Measurements from ENCODE around the gene RRN3. TPM values are rescaled to one million over a fixed set of nuclear protein-coding genes. Genes with fewer than 3 reads are reported as not detected.
"Not testable (repeated sequence)": the region's sequence is repeated elsewhere in the genome, so short reads cannot be mapped to it uniquely, and the experiment has no call there.

The RRN3 gene
- total RNA-seq: 10 to 100 TPM; 25.5 to 39.4 TPM

- DNase-seq: peak; percentile 92
- Mint-ChIP-seq H3K4me1 (peaks cover 23% of the 10 kb centered on the region), H3K27ac (peak within 1 kb of the TSS; percentile 92), H3K4me3 (peak within 1 kb of the TSS; percentile 95)
- H3K9me3 Mint-ChIP-seq (ENCODE audit: low read depth); H3K36me3 Mint-ChIP-seq; H3K27me3 Mint-ChIP-seq: not testable (repeated sequence)
- ATAC-seq: peak; percentile 100
- CTCF ChIA-PET: interaction anchor here (2.5 kb wide), 1 partner anchor 21 kb away, joined by 9 read pairs; no protein-coding TSS in a partner anchor
These were observed at the start of gene RRN3 for GRCh38 chr16:15093955-15094827. TSS of gene RRN3 (minus strand) at chr16:15094272. CDS start at chr16:15094233, 39 bp downstream.

GRCh38 chr16:15143601-15144091, 49.6 kb upstream of the RRN3 start:
- H3K4me3 Mint-ChIP-seq; H3K36me3 Mint-ChIP-seq; H3K4me1 Mint-ChIP-seq; CTCF ChIA-PET; ATAC-seq; H3K27ac Mint-ChIP-seq; H3K27me3 Mint-ChIP-seq; H3K9me3 Mint-ChIP-seq (ENCODE audit: low read depth): not testable (repeated sequence)
- DNase-seq: peak; percentile 18

- H3K4me3 Mint-ChIP-seq; H3K4me1 Mint-ChIP-seq; H3K9me3 Mint-ChIP-seq (ENCODE audit: low read depth); CTCF ChIA-PET; ATAC-seq; H3K36me3 Mint-ChIP-seq; H3K27ac Mint-ChIP-seq; H3K27me3 Mint-ChIP-seq: not testable (repeated sequence)
- peak; percentile 7 for DNase-seq
These were observed 49.0 kb upstream of the RRN3 start for GRCh38 chr16:15142891-15143600.

- H3K4me3 Mint-ChIP-seq; ATAC-seq; H3K4me1 Mint-ChIP-seq; H3K27ac Mint-ChIP-seq; H3K36me3 Mint-ChIP-seq; H3K9me3 Mint-ChIP-seq (ENCODE audit: low read depth); CTCF ChIA-PET; H3K27me3 Mint-ChIP-seq: not testable (repeated sequence)
- peak; percentile 25 for DNase-seq
These were observed 48.2 kb upstream of the RRN3 start for GRCh38 chr16:15142107-15142890.

- Mint-ChIP-seq H3K36me3 (no peaks in the 10 kb centered on the region), H3K4me1 (no peaks in the 10 kb centered on the region), H3K27ac (no peak overlapping the region), H3K4me3 (no peak overlapping the region), H3K27me3 (no peaks in the 10 kb centered on the region), H3K9me3 (ENCODE audit: low read depth) (no peaks in the 10 kb centered on the region)
- DNase-seq (peak; percentile 37), ATAC-seq (no peak)
- CTCF ChIA-PET: no interaction called here
These were observed 47.5 kb upstream of the RRN3 start for GRCh38 chr16:15141586-15141985.

- ATAC-seq; H3K36me3 Mint-ChIP-seq; H3K4me3 Mint-ChIP-seq; CTCF ChIA-PET; H3K27ac Mint-ChIP-seq; H3K4me1 Mint-ChIP-seq; H3K9me3 Mint-ChIP-seq (ENCODE audit: low read depth); H3K27me3 Mint-ChIP-seq: not testable (repeated sequence)
- DNase-seq: peak; percentile 34
These were observed 46.6 kb upstream of the RRN3 start for GRCh38 chr16:15140444-15141365.

GRCh38 chr16:15137514-15137913, 43.4 kb upstream of the RRN3 start:
- H3K4me3 Mint-ChIP-seq; H3K9me3 Mint-ChIP-seq (ENCODE audit: low read depth); H3K36me3 Mint-ChIP-seq; H3K27ac Mint-ChIP-seq; H3K27me3 Mint-ChIP-seq; H3K4me1 Mint-ChIP-seq; ATAC-seq; CTCF ChIA-PET; DNase-seq: not testable (repeated sequence)

GRCh38 chr16:15135483-15136360, 41.6 kb upstream of the RRN3 start:
- H3K9me3 Mint-ChIP-seq (ENCODE audit: low read depth); CTCF ChIA-PET: not testable (repeated sequence)

GRCh38 chr16:15134752-15135482, 40.8 kb upstream of the RRN3 start:
- H3K4me3 Mint-ChIP-seq; ATAC-seq; H3K27me3 Mint-ChIP-seq; CTCF ChIA-PET; DNase-seq; H3K4me1 Mint-ChIP-seq; H3K27ac Mint-ChIP-seq; H3K36me3 Mint-ChIP-seq; H3K9me3 Mint-ChIP-seq (ENCODE audit: low read depth): not testable (repeated sequence)

More at GRCh38 chr16:15135483-15136360, 41.6 kb upstream of the RRN3 start:
- not testable (repeated sequence) for H3K27ac Mint-ChIP-seq, H3K4me3 Mint-ChIP-seq, H3K4me1 Mint-ChIP-seq, ATAC-seq, H3K36me3 Mint-ChIP-seq, DNase-seq, H3K27me3 Mint-ChIP-seq

GRCh38 chr16:15133554-15133953, 39.5 kb upstream of the RRN3 start:
- CTCF ChIA-PET; H3K27ac Mint-ChIP-seq; ATAC-seq; H3K9me3 Mint-ChIP-seq (ENCODE audit: low read depth); H3K4me3 Mint-ChIP-seq; H3K27me3 Mint-ChIP-seq; H3K36me3 Mint-ChIP-seq; H3K4me1 Mint-ChIP-seq; DNase-seq: not testable (repeated sequence)

- ATAC-seq; H3K36me3 Mint-ChIP-seq; H3K4me1 Mint-ChIP-seq; H3K4me3 Mint-ChIP-seq; H3K27ac Mint-ChIP-seq; H3K27me3 Mint-ChIP-seq; DNase-seq; CTCF ChIA-PET; H3K9me3 Mint-ChIP-seq (ENCODE audit: low read depth): not testable (repeated sequence)
These were observed 38.8 kb upstream of the RRN3 start for GRCh38 chr16:15132719-15133428.

Data from activated CD8-positive, alpha-beta memory T cell treated with anti-CD3 and anti-CD28 coated beads, Interleukin-2, amount 10 ng/mL, durations not matched to agents 7 days and 5 days (primary cell).